Hematopoietic multipotent progenitor cell treated with erythropoietin and hydrocortisone succinate and interleukin-3 and kit ligand, for 15 days (in vitro differentiated cells): ENCODE measurements around the gene DPYSL5.

Source experiments
- DNase-seq: peaks from one replicate; pipeline ENCODE4 v3.0.0-alpha.2; 2015; ENCODE audit warnings: low spot score

The DPYSL5 gene

DNA sequence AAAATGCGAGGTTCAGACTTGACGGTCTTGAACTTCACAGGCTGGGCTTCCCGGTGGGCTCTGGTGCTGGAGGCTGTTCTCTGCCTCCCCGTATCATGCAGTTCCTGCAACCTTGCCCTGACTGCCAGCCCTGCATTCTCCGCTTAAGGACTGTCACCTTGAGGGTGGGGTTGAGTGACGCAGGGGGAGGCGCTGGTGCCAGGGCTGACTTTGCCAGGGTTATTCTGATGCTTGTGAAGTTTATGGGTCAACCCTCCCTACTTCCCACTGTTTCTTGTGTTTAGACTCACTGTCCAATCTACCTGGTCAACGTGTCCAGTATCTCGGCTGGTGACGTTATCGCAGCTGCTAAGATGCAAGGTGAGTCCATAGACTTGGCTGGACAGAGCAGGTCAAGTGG, 85.0 kb downstream of the DPYSL5 start:
- DNase-seq: no peak

DNA sequence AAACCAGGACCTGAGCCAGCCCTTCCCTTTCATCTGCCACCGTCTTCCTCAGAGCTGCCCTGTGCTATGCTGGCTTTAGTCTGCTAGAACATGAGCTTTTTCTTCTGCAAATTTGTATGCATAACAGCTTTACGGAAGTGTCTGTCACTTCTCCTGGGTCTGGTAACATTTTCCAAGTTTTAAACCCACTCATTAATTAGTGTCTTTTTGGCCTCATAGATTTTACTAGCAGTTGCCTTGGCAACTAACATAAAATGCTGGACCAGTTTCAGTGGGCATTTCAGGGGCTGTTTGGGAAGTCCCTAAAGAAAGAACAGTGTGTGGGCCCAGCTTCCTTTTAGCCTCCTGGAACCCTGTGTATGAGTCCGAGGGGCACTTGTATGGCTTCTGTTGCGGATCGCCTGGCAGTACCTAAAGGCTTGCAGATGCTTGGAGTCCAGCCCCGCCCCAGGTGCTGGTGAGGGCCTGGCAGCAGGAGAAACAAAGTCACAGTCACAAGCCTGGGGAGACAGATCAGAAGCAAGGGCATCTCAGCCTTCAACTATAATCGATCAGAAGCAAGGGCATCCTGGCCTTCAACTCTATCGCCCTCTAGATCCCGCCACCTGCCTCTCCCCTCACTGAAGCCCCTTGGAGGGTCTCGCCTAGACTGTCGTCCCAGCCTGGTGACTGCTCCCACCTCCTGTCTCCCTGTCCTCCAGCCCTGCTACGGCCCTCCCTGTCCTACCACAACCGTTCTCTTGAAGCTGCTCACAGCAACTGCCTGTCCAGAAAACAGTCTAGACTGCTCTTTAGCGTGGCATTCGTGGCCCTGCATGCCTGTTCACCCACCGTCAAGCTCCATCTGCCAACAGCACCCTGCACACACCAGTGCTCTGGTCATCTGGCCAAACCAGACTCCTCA, 85.8 kb downstream of the DPYSL5 start:
- no peak for DNase-seq

DNA sequence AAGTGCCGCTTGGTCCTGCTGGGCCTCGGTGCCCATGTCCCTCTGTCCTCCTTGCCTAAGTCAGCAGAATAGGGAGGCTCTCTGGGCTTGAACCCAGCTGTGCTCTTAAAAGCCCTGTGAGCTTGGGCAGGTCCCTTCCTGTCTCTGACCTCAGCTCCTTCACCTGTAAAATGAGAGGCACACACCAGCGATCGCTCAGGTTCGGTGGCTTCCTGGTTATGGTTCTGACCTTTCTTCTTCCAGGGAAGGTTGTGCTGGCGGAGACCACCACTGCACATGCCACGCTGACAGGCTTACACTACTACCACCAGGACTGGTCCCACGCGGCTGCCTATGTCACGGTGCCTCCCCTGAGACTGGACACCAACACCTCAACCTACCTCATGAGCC, 86.4 kb downstream of the DPYSL5 start:
- DNase-seq: no peak

DNA sequence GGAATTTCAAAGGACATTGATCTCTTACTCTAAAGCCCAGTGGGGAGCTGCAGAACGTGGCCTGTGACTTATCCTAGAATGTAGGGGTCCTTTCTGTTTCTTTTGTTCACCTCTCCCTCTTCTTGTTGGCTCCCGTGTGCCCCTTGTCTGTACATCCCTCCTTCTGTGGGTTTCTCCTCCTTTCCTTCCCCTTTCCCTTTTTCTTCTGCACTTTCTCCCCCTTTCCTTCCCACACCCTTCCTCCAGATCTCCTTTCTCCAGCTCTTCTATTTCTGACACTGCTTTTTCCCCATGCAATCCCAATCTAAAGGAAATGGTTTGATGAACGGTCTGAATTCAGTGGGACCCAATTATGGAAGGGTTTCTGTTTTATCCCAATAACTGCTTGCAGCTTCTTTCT, 87.1 kb downstream of the DPYSL5 start:
- no peak for DNase-seq

DNA sequence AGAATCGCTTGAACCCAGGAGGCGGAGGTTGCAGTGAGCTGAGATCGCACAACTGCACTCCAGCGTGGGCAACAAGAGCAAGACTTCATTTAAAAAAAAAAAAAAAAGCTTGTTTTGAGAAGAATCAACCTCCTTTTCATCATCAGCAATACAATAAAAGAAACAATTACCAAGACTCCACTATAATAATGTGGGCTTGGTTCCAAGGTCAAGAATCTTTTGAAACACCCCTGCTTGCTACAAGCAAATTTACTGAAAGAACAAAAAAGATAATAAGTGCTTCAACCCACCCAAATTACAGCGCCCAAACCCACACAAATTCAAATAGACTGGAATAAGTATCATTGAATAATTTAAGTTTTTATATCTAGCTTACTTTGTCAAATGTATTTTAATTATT, 88.9 kb downstream of the DPYSL5 start:
- DNase-seq: no peak

DNA sequence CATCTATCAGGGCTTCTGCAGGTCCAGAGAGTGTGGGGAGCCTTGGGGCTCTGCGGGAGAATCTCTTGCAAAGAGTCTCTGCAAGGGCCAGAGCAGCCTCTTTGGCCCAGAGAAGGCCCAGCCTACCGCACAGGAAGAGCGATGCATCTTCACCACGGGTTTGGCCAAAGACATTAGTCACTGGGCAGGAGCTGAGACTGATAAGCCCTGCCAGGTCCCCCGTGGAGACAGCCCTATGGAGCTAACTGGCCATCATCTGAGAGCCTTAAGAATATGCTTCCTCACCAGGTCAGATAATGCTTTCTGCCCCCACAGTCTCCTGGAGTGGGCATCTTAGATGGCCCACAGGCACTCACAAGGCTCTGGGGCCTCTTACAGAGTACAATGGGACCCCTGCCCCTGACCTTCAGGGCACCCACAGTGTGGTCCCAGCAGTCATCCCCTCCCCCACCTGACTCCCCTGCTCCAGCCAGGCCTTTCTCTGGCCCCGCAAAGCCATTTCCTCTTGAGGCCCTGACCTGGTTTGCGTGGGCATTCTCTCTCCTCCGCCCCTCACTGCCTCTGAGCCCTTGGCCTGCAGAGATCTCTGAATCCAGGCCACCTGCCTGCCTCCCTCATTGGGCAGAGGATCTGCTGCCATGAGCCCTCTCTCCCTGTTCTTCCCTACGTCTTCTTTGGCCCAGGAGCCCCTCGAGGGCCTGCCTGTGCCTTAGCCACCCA, 90.6 kb downstream of the DPYSL5 start:
- DNase-seq: no peak

DNA sequence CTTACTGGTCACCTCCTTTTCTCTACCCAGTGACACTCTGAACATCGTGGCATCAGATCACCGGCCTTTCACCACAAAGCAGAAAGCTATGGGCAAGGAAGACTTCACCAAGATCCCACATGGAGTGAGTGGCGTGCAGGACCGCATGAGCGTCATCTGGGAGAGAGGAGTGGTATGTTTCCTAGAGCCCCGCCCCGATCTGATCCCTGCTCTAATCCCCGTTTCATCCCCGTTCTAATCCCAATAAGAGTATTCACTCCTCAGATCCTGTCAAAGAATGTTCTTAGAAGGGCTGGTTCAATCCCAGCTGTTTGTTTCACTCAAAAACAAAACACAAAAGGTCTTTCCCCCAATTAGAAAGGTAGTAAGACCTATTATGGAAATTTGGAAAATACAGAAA, 92.1 kb downstream of the DPYSL5 start:
- DNase-seq: no peak

DNA sequence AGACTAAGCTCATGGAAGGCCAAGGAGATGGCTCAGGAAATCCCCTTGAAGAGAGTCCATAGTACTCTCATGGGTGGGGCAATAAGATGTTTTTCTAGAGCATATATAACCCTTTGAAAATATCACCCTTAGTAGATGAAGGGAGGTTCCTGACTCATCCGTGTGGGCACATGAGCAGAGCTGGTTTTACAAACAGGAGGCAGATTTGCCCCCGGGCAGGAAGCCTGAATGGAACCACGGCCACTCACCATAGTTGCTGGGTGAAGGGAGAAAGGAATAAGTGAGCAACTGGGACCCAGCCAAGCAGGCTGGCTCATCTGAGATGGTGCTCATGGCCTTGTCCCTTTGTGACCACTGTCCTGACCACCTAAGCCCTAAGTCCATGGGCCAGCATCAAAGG, 93.6 kb downstream of the DPYSL5 start:
- no peak for DNase-seq

DNA sequence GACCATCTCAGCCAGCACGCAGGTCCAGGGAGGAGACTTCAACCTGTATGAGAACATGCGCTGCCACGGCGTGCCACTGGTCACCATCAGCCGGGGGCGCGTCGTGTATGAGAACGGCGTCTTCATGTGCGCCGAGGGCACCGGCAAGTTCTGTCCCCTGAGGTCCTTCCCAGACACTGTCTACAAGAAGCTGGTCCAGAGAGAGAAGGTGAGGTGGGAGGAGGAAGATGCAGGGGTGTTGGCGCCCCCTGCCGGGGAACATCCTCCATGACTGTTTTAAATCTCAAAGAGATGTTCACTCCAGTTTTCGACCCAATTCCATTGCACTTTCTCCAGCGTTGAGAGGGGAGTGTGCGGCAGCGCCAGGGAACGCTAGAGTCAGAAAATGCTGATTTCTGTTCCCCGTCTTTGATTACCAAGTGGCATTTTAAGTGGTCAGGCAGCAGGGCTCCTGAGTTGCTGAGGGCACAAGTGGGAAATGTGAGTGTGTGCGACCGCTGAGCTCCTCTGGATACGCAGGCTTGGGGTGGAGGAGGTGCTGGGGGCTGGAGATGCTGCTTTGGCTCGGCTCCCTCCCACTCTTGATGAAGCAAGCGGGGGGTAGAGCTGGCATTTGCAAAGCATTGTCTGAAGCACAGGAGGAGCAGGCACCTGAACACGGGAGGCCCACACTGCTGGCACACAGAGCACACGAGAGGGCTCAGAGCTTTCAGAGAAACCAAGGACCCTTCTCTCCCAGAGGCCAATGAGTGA, 94.8 kb downstream of the DPYSL5 start:
- DNase-seq: peak; percentile 56

DNA sequence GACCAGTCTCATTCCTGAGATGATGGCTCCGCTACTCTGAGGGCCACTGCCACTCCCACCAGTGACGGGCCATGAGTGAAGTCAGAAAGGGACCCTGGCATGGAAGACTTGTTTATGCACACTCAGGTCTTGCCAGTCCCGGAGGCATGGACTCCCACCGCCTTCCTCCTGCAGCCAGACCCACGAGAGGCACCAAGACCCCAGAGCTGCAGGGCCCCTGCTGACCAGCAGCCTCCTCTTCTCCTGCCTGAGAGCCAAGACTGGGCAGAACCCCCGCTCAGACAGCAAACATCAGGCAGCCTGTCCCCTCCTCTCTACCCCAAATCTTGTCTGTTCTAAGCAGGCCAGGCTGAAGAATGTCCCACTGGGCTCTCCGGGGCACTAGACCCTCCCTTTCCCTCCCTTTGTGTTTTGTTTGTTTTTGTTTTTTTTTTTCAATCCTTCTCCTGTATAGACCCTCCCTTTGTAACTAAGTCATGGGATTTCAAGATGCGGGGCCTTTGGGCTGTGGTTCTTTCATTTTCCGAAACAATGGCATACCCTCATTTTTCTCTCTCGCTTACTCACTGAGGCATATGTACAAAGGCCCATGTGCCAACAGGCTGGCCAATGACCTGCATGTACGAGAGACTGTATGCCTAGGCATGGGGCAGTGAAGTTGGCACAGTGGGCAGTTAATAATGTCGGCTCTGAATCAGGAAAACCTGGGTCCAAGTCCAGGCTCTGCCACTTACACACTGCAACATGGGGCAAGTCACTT, 98.2 kb downstream of the DPYSL5 start:
- DNase-seq: no peak

DNA sequence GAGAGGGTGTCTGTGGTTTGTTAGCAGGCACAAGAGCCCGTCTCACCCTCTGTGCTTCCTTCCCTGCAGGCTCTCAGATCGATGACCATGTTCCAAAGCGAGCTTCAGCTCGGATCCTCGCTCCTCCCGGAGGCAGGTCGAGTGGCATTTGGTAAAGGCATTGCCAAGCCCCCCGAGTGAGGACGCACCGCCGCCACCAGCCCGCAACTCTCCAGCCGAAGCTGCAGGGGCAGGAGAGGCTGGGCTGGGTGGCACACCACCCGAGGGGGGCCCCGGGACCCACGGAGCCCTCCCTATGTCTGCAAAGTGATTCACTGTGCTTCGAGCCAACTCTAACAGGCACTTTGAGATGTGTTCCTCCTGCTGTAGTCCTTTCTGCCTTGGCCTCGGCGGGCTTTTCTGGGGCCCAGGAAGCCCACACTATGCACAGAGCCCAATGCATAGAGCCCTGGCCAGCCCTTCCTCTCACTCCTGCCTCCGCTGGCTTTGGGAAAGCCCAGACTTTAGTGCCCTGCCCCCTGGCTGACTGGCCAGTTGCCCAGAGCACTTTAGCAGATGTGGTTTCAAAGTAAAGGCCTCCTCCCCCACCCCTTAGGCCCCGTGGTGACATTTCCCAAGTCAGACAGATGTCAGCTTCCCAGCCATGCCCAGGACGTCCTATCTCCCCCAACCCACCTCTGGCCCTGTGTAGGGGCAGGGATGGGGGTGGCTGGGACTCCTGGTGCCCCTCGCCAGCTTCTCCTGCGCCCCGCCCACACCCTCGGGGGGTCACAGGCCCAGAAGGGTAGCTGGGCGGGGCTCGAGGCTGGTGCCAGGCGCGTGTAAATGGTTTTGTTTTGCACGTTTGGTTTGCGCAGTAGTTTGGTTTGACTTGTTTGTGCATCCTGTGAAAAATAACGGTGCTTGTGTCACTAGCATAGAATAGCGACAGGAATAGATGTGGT, 99.2 kb downstream of the DPYSL5 start:
- DNase-seq: no peak

DNA sequence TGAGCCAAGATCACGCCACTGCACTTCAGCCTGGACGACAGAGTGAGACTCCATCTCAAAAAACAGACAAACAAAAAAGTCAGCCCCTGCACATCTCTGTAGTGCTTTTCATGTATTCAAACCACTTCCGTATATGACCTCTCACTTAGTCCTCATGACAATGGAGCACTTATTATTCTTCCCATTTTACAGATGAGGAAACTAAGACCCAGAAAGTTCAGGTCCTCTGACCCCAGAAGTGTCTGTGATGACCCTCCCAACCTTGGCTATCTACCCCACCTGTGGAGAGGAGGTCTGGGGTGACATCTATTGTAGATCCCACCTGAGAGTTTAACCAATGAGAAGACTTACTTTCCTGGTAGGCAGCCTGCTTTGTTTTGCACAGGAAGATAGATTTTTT, 100.9 kb downstream of the DPYSL5 start:
- DNase-seq: no peak

DNA sequence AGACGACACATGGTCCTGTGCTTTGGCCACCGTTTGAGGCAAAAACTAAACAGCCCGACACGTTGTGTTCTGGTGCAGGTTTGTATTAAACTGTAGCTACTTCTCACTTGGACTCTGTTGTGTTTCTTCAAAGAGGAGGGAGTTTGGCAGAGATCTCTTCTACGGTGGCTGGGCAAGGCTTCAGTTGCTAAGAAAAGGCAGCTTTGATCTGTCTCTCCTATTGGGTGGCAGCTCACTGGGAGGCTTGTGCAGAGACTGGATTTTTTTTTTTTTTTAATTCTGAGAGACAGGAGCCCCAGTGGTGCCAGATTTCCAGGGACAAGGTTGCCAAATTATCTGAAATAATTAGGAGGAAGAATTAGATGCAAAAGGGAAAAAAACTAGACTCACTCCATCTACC, 102.3 kb downstream of the DPYSL5 start:
- no peak for DNase-seq

DNA sequence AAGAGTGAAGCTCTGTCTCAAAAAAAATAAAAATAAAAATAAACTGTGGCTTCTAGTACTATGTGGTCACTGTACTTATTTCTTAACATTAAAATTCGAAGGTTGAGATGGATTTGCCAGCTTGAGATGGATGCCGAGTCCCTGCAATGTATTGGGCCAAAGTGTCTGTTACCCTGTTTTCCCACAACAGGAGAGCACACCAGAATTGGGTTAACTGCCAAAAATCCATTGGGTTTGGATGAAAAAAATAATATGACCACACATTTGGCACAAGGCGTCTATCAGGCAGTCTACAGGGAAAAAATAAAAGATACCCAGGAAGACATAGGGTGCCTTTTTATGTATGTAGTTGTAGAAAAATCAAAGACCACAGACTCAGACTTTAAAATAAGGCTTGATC, 103.3 kb downstream of the DPYSL5 start:
- no peak for DNase-seq

DNA sequence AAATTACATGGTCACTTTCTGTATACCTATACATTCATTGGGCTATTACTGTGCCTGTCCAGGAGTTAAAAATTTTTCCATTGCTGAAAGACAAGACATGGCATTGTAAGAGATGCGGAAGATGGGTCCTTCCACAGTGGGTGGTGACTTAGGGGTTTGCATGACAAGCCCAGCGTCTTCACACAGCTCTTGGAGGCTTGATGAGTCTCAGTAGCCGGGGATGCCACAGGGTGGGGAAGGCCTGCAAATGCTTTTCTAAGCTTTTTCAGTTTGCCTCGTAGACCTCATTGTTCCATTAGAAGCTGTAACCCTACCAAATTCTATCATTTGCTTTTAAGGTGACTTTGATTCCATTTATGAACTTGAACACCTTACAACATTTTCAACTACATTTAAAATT, 104.4 kb downstream of the DPYSL5 start:
- no peak for DNase-seq

DNA sequence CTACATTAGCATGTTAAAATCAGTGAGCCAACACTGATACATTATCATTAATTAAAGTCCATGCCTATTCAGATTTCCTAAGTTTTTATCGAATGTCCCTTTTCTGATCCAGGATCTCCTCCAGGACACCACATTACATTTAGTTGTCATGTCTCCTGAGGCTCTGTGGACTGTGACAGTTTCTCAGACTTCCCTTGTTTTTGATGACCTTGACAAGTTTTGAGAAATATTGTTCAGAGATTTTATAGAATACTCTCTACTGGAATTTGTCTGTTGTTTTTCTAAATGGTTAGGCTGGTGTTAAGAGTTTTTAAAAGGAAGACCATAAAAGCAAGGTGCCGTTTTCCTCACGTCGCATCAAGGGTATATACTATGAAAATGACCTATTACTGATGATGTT, 106.2 kb downstream of the DPYSL5 start:
- no peak for DNase-seq

DNA sequence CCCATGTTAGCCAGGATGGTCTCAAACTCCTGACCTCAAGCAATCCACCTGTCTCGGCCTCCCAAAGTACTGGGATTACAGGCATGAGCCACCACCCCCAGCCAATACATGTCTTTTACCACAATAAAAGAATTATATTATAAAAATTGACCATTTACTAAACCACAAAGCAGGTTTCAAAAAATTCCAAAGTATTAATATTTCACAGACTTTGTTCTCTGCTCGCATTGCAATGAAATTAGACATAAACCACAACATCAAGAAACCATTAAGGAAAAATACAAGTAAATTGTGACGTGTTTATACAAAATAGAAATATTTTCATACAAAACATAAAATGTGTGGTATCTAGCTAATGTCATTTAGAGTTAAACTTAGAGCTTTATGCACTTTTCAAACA, 109.1 kb downstream of the DPYSL5 start:
- DNase-seq: no peak

DNA sequence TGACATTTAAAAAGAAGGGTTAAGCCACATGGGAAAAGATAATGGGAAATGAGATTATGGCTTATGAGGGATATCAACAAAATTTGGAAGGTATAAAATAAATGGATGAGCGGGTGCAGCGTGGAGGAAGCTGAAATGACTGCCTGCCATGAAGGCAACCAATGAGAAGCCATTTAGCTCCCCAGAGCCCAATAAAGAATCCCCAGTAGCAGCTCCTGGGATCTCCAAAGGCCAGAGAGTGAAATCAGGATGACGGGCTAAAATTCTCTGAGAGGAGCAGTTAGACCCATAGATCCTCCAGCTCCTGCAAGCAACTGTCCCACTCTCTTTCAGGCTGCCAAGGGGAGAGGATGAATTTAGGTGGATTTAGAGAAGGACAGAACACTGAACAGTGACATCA, 109.6 kb downstream of the DPYSL5 start:
- DNase-seq: no peak

DNA sequence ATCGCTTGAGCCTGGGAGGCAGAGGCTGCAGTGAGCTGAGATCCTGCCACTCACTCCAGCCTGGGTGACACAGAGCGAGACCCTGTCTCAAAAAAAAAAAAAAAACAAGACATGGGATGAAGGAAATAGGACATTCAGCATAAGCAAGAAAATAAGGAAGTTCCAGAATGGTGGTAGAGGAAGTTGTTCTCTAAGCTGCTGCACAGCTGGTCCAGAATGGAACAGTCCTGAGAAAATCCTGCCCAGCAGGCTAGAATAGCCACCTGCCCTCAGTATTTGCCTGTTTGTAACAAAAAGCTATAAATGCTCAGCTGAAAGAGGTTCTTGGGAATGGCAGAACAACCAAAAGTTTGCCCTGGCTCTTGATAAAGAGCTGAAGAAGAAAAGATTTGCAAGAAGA, 111.4 kb downstream of the DPYSL5 start:
- DNase-seq: no peak

DNA sequence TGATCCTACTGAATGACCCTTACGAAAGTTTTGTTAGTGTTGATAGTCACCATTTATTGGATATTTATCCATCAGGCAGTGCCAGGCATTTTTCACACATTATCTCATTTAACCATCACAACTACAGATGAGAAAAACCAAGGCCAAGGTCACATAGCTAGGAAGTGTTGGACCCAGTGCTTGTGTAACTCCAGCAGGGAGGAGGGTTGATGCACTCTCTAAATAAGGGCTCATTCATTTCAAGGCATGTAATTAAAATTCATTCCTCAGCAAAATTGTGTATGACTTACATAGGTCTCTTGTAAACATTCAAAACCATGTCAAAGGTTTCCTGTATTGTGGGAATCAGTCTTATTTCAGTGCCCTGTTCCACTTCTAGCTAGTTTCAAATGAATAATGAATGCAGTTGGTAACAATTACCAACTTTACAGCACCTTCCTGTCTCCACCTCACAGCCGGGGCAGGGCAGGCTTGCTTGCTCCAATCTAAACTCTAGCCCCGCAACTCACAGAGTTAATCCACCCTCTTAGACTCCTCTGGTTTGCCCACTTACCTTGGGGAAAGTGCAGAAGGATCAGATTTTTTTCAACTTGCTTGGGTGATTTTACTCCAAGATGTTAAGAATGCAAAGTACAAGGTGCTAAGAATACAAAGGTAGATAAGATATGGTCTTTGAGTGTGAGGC, 116.7 kb downstream of the DPYSL5 start:
- DNase-seq: no peak
